SK-N-SH (cell line): ENCODE data around the gene LACTBL1. TPM values are rescaled to one million over a fixed set of nuclear protein-coding genes. Genes with fewer than 3 reads are reported as not detected.

Experiments
- CTCF ChIA-PET: fragments of 300-600, 350-600 bp; formaldehyde crosslinking; extraction: SDS; loops from one replicate; lab custom pipeline; 2021; lab: Yijun Ruan, JAX
- POLR2A ChIA-PET: fragments of 350-600 bp; sonication (Branson Sonifier 250); formaldehyde crosslinking; extraction: SDS; loops from one replicate; lab custom pipeline; 2020; ENCODE audit warnings: antibody characterized with exemption, inconsistent platforms; lab: Yijun Ruan, JAX
- DNase-seq: peaks from one replicate; pipeline ENCODE4 v3.0.0; 2012
- H2AFZ ChIP-seq: fragments of 200-600 bp; sonication (generic); 2 replicates; pipeline ENCODE4 v1.8.1; 2016; ENCODE audit warnings: antibody characterized with exemption, mild to moderate bottlenecking, low read depth
- H3F3A ChIP-seq: fragments of 200-600 bp; sonication (generic); replicated peaks from 2 replicates; pipeline ENCODE3; 2016; ENCODE audit warnings: antibody characterized with exemption, mild to moderate bottlenecking; ENCODE audit not compliant: insufficient read depth
- H3K27ac ChIP-seq, 2 experiments: fragments of 200-500 bp in 1 of 2; fragments of 200-600 bp in 1 of 2; sonication (Bioruptor generic) in 1 of 2; sonication (generic), shearing (Covaris generic) in 1 of 2; 2 replicates each; pipeline versions ENCODE4 v1.5.1 to v1.6.1; 2014 to 2016; ENCODE audit warnings: low read depth in 2 of 2, inconsistent platforms in 1 of 2, low read length in 1 of 2, mild to moderate bottlenecking in 1 of 2, mixed read lengths in 1 of 2
- H3K27me3 ChIP-seq: fragments of 200-600 bp; sonication (generic), shearing (Covaris generic); 2 replicates; pipeline ENCODE4 v1.6.1; 2016; ENCODE audit warnings: mixed run types; ENCODE audit not compliant: insufficient read depth
- H3K36me3 ChIP-seq, 2 experiments: fragments of 200-500 bp in 1 of 2; fragments of 200-600 bp in 1 of 2; sonication (Bioruptor generic) in 1 of 2; sonication (generic) in 1 of 2; replicated peaks in 1 of 2; 2 replicates each; pipeline versions ENCODE3 to v1.5.1; 2014 to 2016; ENCODE audit warnings: low read length in 1 of 2, mild to moderate bottlenecking in 1 of 2; ENCODE audit not compliant: insufficient read depth in 2 of 2, control insufficient read depth in 1 of 2
- H3K4me1 ChIP-seq, 2 experiments: fragments of 200-500 bp in 1 of 2; fragments of 200-600 bp in 1 of 2; sonication (Bioruptor generic) in 1 of 2; sonication (generic), shearing (Covaris generic) in 1 of 2; 2 replicates each; pipeline versions ENCODE4 v1.5.1 to v1.6.1; 2014 to 2016; ENCODE audit warnings: low read depth in 1 of 2, low read length in 1 of 2, mixed run types in 1 of 2; ENCODE audit not compliant: insufficient read depth in 2 of 2, control insufficient read depth in 1 of 2
- H3K4me2 ChIP-seq: fragments of 200-600 bp; sonication (generic), shearing (Covaris generic); 2 replicates; pipeline ENCODE4 v1.6.1; 2017; ENCODE audit warnings: mixed run types
- H3K4me3 ChIP-seq, 2 experiments: fragments of 200-500 bp in 1 of 2; fragments of 200-600 bp in 1 of 2; sonication (Bioruptor generic) in 1 of 2; sonication (generic), shearing (Covaris generic) in 1 of 2; 2 replicates each; pipeline versions ENCODE4 v1.5.1 to v1.8.1; 2014 to 2016; ENCODE audit warnings: low read depth in 2 of 2, inconsistent platforms in 1 of 2, low read length in 1 of 2, mild to moderate bottlenecking in 1 of 2, mixed read lengths in 1 of 2, moderate library complexity in 1 of 2
- H3K79me2 ChIP-seq: fragments of 200-600 bp; sonication (generic); 2 replicates; pipeline ENCODE4 v1.8.1; 2017; ENCODE audit warnings: mild to moderate bottlenecking; ENCODE audit not compliant: insufficient read depth
- H3K9ac ChIP-seq: fragments of 200-600 bp; sonication (generic); 2 replicates; pipeline ENCODE4 v1.6.1; 2017; ENCODE audit warnings: mixed run types
- H3K9me2 ChIP-seq: fragments of 200-600 bp; sonication (generic); 2 replicates; pipeline ENCODE4 v1.6.1; 2017; ENCODE audit warnings: mixed run types
- H3K9me3 ChIP-seq: fragments of 200-600 bp; sonication (generic); 2 replicates; pipeline ENCODE4 v1.6.1; 2017; ENCODE audit warnings: mixed run types, mild to moderate bottlenecking, moderate library complexity
- H4K20me1 ChIP-seq: fragments of 200-600 bp; sonication (generic); 2 replicates; pipeline ENCODE4 v1.6.1; 2017; ENCODE audit warnings: mild to moderate bottlenecking, mixed run types; ENCODE audit not compliant: insufficient read depth
- ELF1 ChIP-seq: IDR thresholded peaks from 2 replicates; pipeline ENCODE4 v1.4.0; 2012
- EP300 ChIP-seq, 2 experiments: IDR thresholded peaks; 2 replicates each; pipeline versions ENCODE4 v1.4.0 to v1.6.1; 2012; ENCODE audit warnings: borderline replicate concordance in 1 of 2, low read depth in 1 of 2, low read length in 1 of 2
- FOXJ3 ChIP-seq: sonication (generic); formaldehyde crosslinking; IDR thresholded peaks from 2 replicates; pipeline ENCODE4 v1.5.1; 2020; ENCODE audit warnings: mild to moderate bottlenecking, missing genetic modification reagents
- FOXM1 ChIP-seq: IDR thresholded peaks from 2 replicates; pipeline ENCODE4 v1.4.0; 2012; ENCODE audit warnings: low read depth, mild to moderate bottlenecking
- NFIC ChIP-seq: IDR thresholded peaks from 2 replicates; pipeline ENCODE4 v1.4.0; 2012; ENCODE audit warnings: borderline replicate concordance
- NRF1 ChIP-seq: IDR thresholded peaks from 2 replicates; pipeline ENCODE4 v1.6.1; 2012; ENCODE audit warnings: low read depth, mild to moderate bottlenecking, low read length
- RCOR1 ChIP-seq: fragments of 150-350 bp; IDR thresholded peaks from 2 replicates; pipeline ENCODE4 v1.6.1; 2017; ENCODE audit warnings: antibody characterized with exemption, low read length
- SIN3A ChIP-seq: IDR thresholded peaks from 2 replicates; pipeline ENCODE4 v1.6.1; 2012; ENCODE audit warnings: low read depth, mild to moderate bottlenecking, low read length, moderate library complexity, borderline replicate concordance
- TAF1 ChIP-seq: IDR thresholded peaks from 2 replicates; pipeline ENCODE4 v1.6.1; 2012; ENCODE audit warnings: low read depth, mild to moderate bottlenecking, low read length, moderate library complexity, borderline replicate concordance
- TEAD4 ChIP-seq: IDR thresholded peaks from 2 replicates; pipeline ENCODE4 v1.4.0; 2012; ENCODE audit warnings: mild to moderate bottlenecking, borderline replicate concordance; ENCODE audit not compliant: insufficient read depth
- USF1 ChIP-seq: IDR thresholded peaks from 2 replicates; pipeline ENCODE4 v1.4.0; 2012; ENCODE audit warnings: low read depth, borderline replicate concordance
- YY1 ChIP-seq: IDR thresholded peaks from 2 replicates; pipeline ENCODE4 v1.4.0; 2012; ENCODE audit warnings: low read depth, mild to moderate bottlenecking
- WGBS: methylation state at CpG from one replicate; pipeline ENCODE4 v1.1.6; 2017; ENCODE audit warnings: low lambda C conversion rate; 5-methylcytosine and 5-hydroxymethylcytosine counted together
- polyA plus RNA-seq, 3 experiments: library from polyadenylated mRNA; depleted of rRNA; stranded (reverse); fragments of >200 nt; gene quantifications; 2 replicates each; pipeline ENCODE4 v1.2.3, GENCODE V29; 2012
- TF ChIP-seq, protein P1 (sequence below): fragments of 150-350 bp; IDR thresholded peaks from 2 replicates; pipeline ENCODE4 v1.6.1; 2016; ENCODE audit warnings: mild to moderate bottlenecking, low read depth, low read length
- TF ChIP-seq, protein P2 (sequence below): IDR thresholded peaks from 2 replicates; pipeline ENCODE4 v1.6.1; 2012; ENCODE audit warnings: mild to moderate bottlenecking, low read depth, low read length, moderate library complexity
- TF ChIP-seq, protein P3 (sequence below): IDR thresholded peaks from 2 replicates; pipeline ENCODE4; 2012

LACTBL1 gene
- polyA plus RNA-seq, 1 of the 3 experiments (the other 2 are of a cell fraction), result not detected

- Histone ChIP-seq H3K27me3 (no peaks in the 10 kb centered on the region), H3K27ac (no peak overlapping the region), H3K36me3 (peaks cover 0 to 6% of the 10 kb centered on the region in 2 experiments), H3K9me3 (no peaks in the 10 kb centered on the region), H4K20me1 (no peaks in the 10 kb centered on the region), H3K9me2 (no peaks in the 10 kb centered on the region), H3K9ac (no peak overlapping the region), H3K4me3 (no peak overlapping the region), H3K4me1 (no peaks in the 10 kb centered on the region), H3K4me2 (no peak overlapping the region), H3K79me2 (no peaks in the 10 kb centered on the region), H3F3A (no peaks in the 10 kb centered on the region), H2AFZ (no peak overlapping the region)
- ChIA-PET POLR2A (no interaction called here), CTCF (interaction anchor here (0.8 to 1.0 kb wide), 2 partner anchors 15 to 24 kb away, joined by 3 to 4 read pairs; no protein-coding TSS in a partner anchor)
- WGBS, result 89% methylated on average over 5 of the region's 8 CpGs
- DNase-seq, result no peak
- TF ChIP-seq TEAD4 (no peak), USF1 (no peak)
- TF ChIP-seq, protein P1, sequence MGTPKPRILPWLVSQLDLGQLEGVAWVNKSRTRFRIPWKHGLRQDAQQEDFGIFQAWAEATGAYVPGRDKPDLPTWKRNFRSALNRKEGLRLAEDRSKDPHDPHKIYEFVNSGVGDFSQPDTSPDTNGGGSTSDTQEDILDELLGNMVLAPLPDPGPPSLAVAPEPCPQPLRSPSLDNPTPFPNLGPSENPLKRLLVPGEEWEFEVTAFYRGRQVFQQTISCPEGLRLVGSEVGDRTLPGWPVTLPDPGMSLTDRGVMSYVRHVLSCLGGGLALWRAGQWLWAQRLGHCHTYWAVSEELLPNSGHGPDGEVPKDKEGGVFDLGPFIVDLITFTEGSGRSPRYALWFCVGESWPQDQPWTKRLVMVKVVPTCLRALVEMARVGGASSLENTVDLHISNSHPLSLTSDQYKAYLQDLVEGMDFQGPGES, result no peak
- TF ChIP-seq, protein P2, sequence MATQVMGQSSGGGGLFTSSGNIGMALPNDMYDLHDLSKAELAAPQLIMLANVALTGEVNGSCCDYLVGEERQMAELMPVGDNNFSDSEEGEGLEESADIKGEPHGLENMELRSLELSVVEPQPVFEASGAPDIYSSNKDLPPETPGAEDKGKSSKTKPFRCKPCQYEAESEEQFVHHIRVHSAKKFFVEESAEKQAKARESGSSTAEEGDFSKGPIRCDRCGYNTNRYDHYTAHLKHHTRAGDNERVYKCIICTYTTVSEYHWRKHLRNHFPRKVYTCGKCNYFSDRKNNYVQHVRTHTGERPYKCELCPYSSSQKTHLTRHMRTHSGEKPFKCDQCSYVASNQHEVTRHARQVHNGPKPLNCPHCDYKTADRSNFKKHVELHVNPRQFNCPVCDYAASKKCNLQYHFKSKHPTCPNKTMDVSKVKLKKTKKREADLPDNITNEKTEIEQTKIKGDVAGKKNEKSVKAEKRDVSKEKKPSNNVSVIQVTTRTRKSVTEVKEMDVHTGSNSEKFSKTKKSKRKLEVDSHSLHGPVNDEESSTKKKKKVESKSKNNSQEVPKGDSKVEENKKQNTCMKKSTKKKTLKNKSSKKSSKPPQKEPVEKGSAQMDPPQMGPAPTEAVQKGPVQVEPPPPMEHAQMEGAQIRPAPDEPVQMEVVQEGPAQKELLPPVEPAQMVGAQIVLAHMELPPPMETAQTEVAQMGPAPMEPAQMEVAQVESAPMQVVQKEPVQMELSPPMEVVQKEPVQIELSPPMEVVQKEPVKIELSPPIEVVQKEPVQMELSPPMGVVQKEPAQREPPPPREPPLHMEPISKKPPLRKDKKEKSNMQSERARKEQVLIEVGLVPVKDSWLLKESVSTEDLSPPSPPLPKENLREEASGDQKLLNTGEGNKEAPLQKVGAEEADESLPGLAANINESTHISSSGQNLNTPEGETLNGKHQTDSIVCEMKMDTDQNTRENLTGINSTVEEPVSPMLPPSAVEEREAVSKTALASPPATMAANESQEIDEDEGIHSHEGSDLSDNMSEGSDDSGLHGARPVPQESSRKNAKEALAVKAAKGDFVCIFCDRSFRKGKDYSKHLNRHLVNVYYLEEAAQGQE, result no peak
Observed at GRCh38 chr1:22914633-22915217, 57.9 kb downstream of the LACTBL1 start.

- Histone ChIP-seq H3K9me3 (no peaks in the 10 kb centered on the region), H3K9me2 (no peaks in the 10 kb centered on the region), H3K36me3 (peaks cover 0 to 6% of the 10 kb centered on the region in 2 experiments), H3K4me1 (no peaks in the 10 kb centered on the region), H3K79me2 (no peaks in the 10 kb centered on the region), H4K20me1 (no peaks in the 10 kb centered on the region), H3F3A (no peaks in the 10 kb centered on the region), H3K4me3 (no peak overlapping the region), H3K9ac (no peak overlapping the region), H3K4me2 (no peak overlapping the region), H3K27me3 (no peaks in the 10 kb centered on the region), H3K27ac (no peak overlapping the region), H2AFZ (no peak overlapping the region)
- TF ChIP-seq EP300 (IDR thresholded peaks at IDR 0.05; ENCODE audit: borderline replicate concordance in 1 of 2, low read depth in 1 of 2, low read length in 1 of 2) (no peak), FOXJ3 (CRISPR knock-in tag) (no peak), TAF1 (no peak), RCOR1 (no peak), YY1 (no peak), FOXM1 (no peak), NRF1 (no peak), SIN3A (no peak), NFIC (no peak), ELF1 (no peak)
- TF ChIP-seq, protein P3, sequence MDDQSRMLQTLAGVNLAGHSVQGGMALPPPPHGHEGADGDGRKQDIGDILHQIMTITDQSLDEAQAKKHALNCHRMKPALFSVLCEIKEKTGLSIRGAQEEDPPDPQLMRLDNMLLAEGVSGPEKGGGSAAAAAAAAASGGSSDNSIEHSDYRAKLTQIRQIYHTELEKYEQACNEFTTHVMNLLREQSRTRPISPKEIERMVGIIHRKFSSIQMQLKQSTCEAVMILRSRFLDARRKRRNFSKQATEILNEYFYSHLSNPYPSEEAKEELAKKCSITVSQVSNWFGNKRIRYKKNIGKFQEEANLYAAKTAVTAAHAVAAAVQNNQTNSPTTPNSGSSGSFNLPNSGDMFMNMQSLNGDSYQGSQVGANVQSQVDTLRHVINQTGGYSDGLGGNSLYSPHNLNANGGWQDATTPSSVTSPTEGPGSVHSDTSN, result no peak
- TF ChIP-seq, protein P2, result no peak
- DNase-seq, result no peak
- ChIA-PET POLR2A (no interaction called here), CTCF (no interaction called here)
- WGBS, result 91% methylated on average over 8 of the region's 10 CpGs
Observed at GRCh38 chr1:22914156-22914555, 58.5 kb downstream of the LACTBL1 start.
